HG03039 (cell line): ENCODE measurements around the gene MEF2A.
"Not testable (repeated sequence)": the region's sequence is repeated elsewhere in the genome, so short reads cannot be mapped to it uniquely, and the experiment has no call there.

ENCODE experiments used
- ATAC-seq: cut with Tn5 transposase; IDR thresholded peaks from one replicate; pipeline ENCODE4 v1.9.1; 2021; ENCODE audit warnings: mild to moderate bottlenecking, moderate library complexity; ENCODE audit not compliant: unreplicated experiment

MEF2A gene

GRCh38 chr15:99644913-99645542 is 79.2 kb downstream of the MEF2A start:
- ATAC-seq = no peak

GRCh38 chr15:99645543-99645935 is 79.8 kb downstream of the MEF2A start:
- ATAC-seq = no peak

- no peak for ATAC-seq
These were observed 80.2 kb downstream of the MEF2A start for GRCh38 chr15:99645951-99646350.

GRCh38 chr15:99651023-99651807 is 85.4 kb downstream of the MEF2A start:
- ATAC-seq = no peak

GRCh38 chr15:99656205-99656604 is 90.4 kb downstream of the MEF2A start:
- ATAC-seq = no peak

GRCh38 chr15:99657996-99658395 is 92.2 kb downstream of the MEF2A start:
- ATAC-seq = no peak

- ATAC-seq = no peak
These were observed 97.1 kb downstream of the MEF2A start for GRCh38 chr15:99662903-99663302.

GRCh38 chr15:99666073-99666472 is 100.3 kb downstream of the MEF2A start:
- ATAC-seq = not testable (repeated sequence)

GRCh38 chr15:99668533-99669182 is 102.9 kb downstream of the MEF2A start:
- ATAC-seq = no peak

- no peak for ATAC-seq
These were observed 103.5 kb downstream of the MEF2A start for GRCh38 chr15:99669250-99669649.

- ATAC-seq = no peak
These were observed 106.3 kb downstream of the MEF2A start for GRCh38 chr15:99671926-99672635.

GRCh38 chr15:99673111-99673510 is 107.3 kb downstream of the MEF2A start:
- no peak for ATAC-seq

GRCh38 chr15:99674279-99674678 is 108.5 kb downstream of the MEF2A start:
- ATAC-seq = no peak

GRCh38 chr15:99677540-99678134 is 111.9 kb downstream of the MEF2A start:
- no peak for ATAC-seq

GRCh38 chr15:99680276-99680675 is 114.5 kb downstream of the MEF2A start:
- no peak for ATAC-seq

- no peak for ATAC-seq
These were observed 116.2 kb downstream of the MEF2A start for GRCh38 chr15:99681990-99682389.

GRCh38 chr15:99682455-99682854 is 116.7 kb downstream of the MEF2A start:
- no peak for ATAC-seq

- no peak for ATAC-seq
These were observed 117.4 kb downstream of the MEF2A start for GRCh38 chr15:99683000-99683670.

GRCh38 chr15:99686290-99686689 is 120.5 kb downstream of the MEF2A start:
- ATAC-seq = no peak

- ATAC-seq = no peak
These were observed 127.0 kb downstream of the MEF2A start for GRCh38 chr15:99692825-99693224.
